Mesendoderm (in vitro differentiated cells): ENCODE data around the gene IGFL4.
A peak's percentile ranks its signal among the peaks of the same experiment; 100 is the strongest.

Experiments
- DNase-seq: peaks from one replicate; pipeline ENCODE4 v3.0.0; 2013
- H2AK5ac ChIP-seq: 2 replicates; pipeline ENCODE4 v1.6.1; 2013; ENCODE audit warnings: low read length, inconsistent platforms
- H2BK120ac ChIP-seq: 2 replicates; pipeline ENCODE4 v1.6.1; 2013; ENCODE audit warnings: low read depth, mild to moderate bottlenecking, low read length, moderate library complexity, mixed read lengths
- H2BK15ac ChIP-seq: replicated peaks from 2 replicates; pipeline ENCODE4 v1.6.1; 2013; ENCODE audit warnings: low read depth, mild to moderate bottlenecking, moderate library complexity
- H2BK5ac ChIP-seq: 2 replicates; pipeline ENCODE4 v1.6.1; 2013; ENCODE audit warnings: low read length, inconsistent platforms
- H3K18ac ChIP-seq: 2 replicates; pipeline ENCODE4 v1.6.1; 2013; ENCODE audit warnings: mild to moderate bottlenecking, low read length, mixed read lengths
- H3K23ac ChIP-seq: one replicate; pipeline ENCODE4 v1.6.1; 2013; ENCODE audit warnings: low read length
- H3K27ac ChIP-seq: 2 replicates; pipeline ENCODE4 v1.5.1; 2013; ENCODE audit warnings: low read depth, mild to moderate bottlenecking, inconsistent platforms, low read length, moderate library complexity
- H3K27me3 ChIP-seq: 2 replicates; pipeline ENCODE4 v1.6.1; 2013; ENCODE audit warnings: low read length, control low read depth, mild to moderate bottlenecking, inconsistent platforms; ENCODE audit not compliant: insufficient read depth, poor library complexity
- H3K36me3 ChIP-seq: 2 replicates; pipeline ENCODE4 v1.6.1; 2013; ENCODE audit warnings: low read length, inconsistent platforms; ENCODE audit not compliant: control insufficient read depth, insufficient read depth
- H3K4ac ChIP-seq: one replicate; pipeline ENCODE4 v1.6.1; 2013; ENCODE audit warnings: low read depth, mild to moderate bottlenecking, low read length, moderate library complexity
- H3K4me1 ChIP-seq: 2 replicates; pipeline ENCODE4 v1.6.1; 2013; ENCODE audit warnings: low read depth, low read length, inconsistent platforms; ENCODE audit not compliant: control insufficient read depth
- H3K4me2 ChIP-seq: 2 replicates; pipeline ENCODE4 v1.6.1; 2013; ENCODE audit warnings: low read length
- H3K4me3 ChIP-seq: 2 replicates; pipeline ENCODE4 v1.5.1; 2013; ENCODE audit warnings: mild to moderate bottlenecking, low read length
- H3K56ac ChIP-seq: one replicate; pipeline ENCODE4 v1.6.1; 2013; ENCODE audit warnings: low read length
- H3K79me1 ChIP-seq: 2 replicates; pipeline ENCODE4 v1.6.1; 2013; ENCODE audit warnings: low read length, inconsistent platforms
- H3K79me2 ChIP-seq: 2 replicates; pipeline ENCODE4 v1.6.1; 2013; ENCODE audit warnings: mild to moderate bottlenecking, low read length; ENCODE audit not compliant: control insufficient read depth, insufficient read depth
- H3K9ac ChIP-seq: 2 replicates; pipeline ENCODE4 v1.6.1; 2013; ENCODE audit warnings: low read length, inconsistent platforms
- H4K5ac ChIP-seq: one replicate; pipeline ENCODE4 v1.6.1; 2013; ENCODE audit warnings: low read length
- H4K8ac ChIP-seq: one replicate; pipeline ENCODE4 v1.6.1; 2013; ENCODE audit warnings: low read depth, mild to moderate bottlenecking, control low read depth, low read length, moderate library complexity
- WGBS: extraction: QIAGEN DNeasy Blood & Tissue Kit; methylation state at CpG from one replicate; pipeline ENCODE4 v1.1.7; 2013; ENCODE audit warnings: low lambda C conversion rate, missing lambda C conversion rate; ENCODE audit not compliant: insufficient coverage; ENCODE audit errors: extremely low coverage; 5-methylcytosine and 5-hydroxymethylcytosine counted together

IGFL4 gene

DNA sequence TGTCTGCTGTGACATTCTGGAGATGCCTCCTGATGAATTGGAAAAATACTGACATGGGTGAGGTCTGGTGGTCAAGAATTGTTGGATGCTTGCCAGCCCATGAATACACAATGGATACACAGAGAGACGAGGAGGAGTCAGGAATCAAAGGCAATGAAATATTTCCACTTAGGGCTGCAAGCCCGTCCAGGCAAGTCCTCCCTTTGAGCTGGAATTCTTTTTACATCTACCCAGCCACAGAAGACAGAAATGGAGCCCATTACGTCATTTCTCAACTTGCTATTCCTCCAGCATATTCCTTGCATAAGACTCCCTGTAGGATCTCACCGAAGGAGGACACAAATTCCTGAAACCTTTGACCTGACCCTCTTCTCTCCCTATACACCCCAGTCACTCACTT, 15.7 kb upstream of the IGFL4 start:
- Histone ChIP-seq H4K8ac (no peak overlapping the region), H2BK15ac (no peak overlapping the region), H3K4me1 (no peaks in the 10 kb centered on the region), H3K79me1 (no peaks in the 10 kb centered on the region), H2AK5ac (no peak overlapping the region), H3K18ac (no peak overlapping the region), H3K56ac (no peak overlapping the region), H3K79me2 (no peaks in the 10 kb centered on the region), H4K5ac (no peak overlapping the region), H3K4me2 (no peak overlapping the region), H3K36me3 (no peaks in the 10 kb centered on the region), H2BK120ac (no peak overlapping the region), H3K27me3 (peaks cover 4% of the 10 kb centered on the region), H2BK5ac (no peak overlapping the region), H3K27ac (no peak overlapping the region), H3K9ac (no peak overlapping the region), H3K23ac (no peak overlapping the region), H3K4ac (no peak overlapping the region), H3K4me3 (no peak overlapping the region)
- no CpG with 5 or more reads among the region's 4 CpGs for WGBS
- DNase-seq = no peak

GRCh38 chr19:46052896-46053295, 12.1 kb upstream of the IGFL4 start:
- H2BK120ac ChIP-seq = no peak overlapping the region
- no peaks in the 10 kb centered on the region for H3K4me1 ChIP-seq
- no peak overlapping the region for H3K56ac ChIP-seq
- H3K23ac ChIP-seq = no peak overlapping the region
- no peak overlapping the region for H3K18ac ChIP-seq
- H3K4ac ChIP-seq = no peak overlapping the region
- no peaks in the 10 kb centered on the region for H3K79me2 ChIP-seq
- no peak overlapping the region for H2BK5ac ChIP-seq
- no peak overlapping the region for H3K4me2 ChIP-seq
- H2AK5ac ChIP-seq = no peak overlapping the region
- H3K27me3 ChIP-seq = peaks cover 4% of the 10 kb centered on the region
- no peak overlapping the region for H3K27ac ChIP-seq
- WGBS = no CpG with 5 or more reads among the region's 4 CpGs
- no peaks in the 10 kb centered on the region for H3K79me1 ChIP-seq
- H3K36me3 ChIP-seq = no peaks in the 10 kb centered on the region
- no peak overlapping the region for H3K4me3 ChIP-seq
- H4K8ac ChIP-seq = no peak overlapping the region
- DNase-seq = no peak
- H3K9ac ChIP-seq = no peak overlapping the region
- H4K5ac ChIP-seq = no peak overlapping the region
- no peak overlapping the region for H2BK15ac ChIP-seq

DNA sequence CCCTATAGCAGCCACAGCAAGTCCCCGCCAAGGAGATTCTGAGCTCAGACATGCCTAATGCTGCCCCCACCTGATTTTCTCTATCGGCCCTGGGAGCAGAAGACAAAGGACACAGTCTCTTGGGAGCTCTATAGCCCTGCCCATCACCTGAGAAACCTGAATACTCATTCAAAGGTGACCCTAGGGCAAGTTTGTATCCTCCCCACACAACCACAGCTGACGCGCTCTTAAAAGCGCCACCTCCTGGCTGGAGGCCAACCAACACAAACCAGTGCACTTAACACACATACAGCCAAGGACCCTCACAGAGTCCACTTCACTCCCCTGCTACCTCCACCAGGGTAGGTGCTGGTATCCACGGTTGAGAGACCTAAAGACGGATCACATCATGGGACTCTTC, 8.8 kb upstream of the IGFL4 start:
- peak; percentile 89 for DNase-seq
- no peak overlapping the region for H2AK5ac ChIP-seq

DNA sequence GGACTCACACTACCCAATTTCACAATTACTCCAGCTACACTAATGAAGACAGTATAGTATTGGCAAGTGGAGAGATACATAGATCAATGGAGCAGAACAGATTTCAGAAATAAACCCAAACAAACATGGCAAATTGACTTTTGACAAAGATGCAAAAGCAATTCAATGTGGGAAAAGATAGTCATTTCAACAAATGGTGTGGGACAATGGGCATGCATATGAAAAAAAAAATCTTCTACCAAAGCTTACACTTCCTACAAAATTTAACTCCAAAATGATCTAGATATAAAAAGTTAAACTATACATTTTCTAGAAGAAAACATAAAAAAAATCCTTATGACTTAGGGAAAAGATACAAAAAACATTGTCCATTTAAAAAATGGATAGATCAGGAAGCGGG, 2.7 kb upstream of the IGFL4 start:
- no peak overlapping the region for H2BK5ac ChIP-seq
- H3K27me3 ChIP-seq = no peaks in the 10 kb centered on the region
- H3K23ac ChIP-seq = no peak overlapping the region
- DNase-seq = no peak
- H2BK120ac ChIP-seq = no peak overlapping the region
- H4K8ac ChIP-seq = no peak overlapping the region
- H3K9ac ChIP-seq = no peak overlapping the region
- H3K18ac ChIP-seq = no peak overlapping the region
- H3K79me1 ChIP-seq = no peaks in the 10 kb centered on the region
- no peak overlapping the region for H2AK5ac ChIP-seq
- H4K5ac ChIP-seq = no peak overlapping the region
- H3K79me2 ChIP-seq = no peaks in the 10 kb centered on the region
- H3K4me1 ChIP-seq = no peaks in the 10 kb centered on the region
- no peak overlapping the region for H3K56ac ChIP-seq
- no peak overlapping the region for H2BK15ac ChIP-seq
- H3K4ac ChIP-seq = no peak overlapping the region
- H3K4me2 ChIP-seq = no peak overlapping the region
- no peaks in the 10 kb centered on the region for H3K36me3 ChIP-seq
- H3K27ac ChIP-seq = no peak overlapping the region
- H3K4me3 ChIP-seq = no peak overlapping the region
- WGBS = no CpG with 5 or more reads among the region's 1 CpG

More for the DNA sequence above, 8.8 kb upstream of the IGFL4 start:
- H3K23ac ChIP-seq = no peak overlapping the region
- H4K8ac ChIP-seq = no peak overlapping the region
- H3K18ac ChIP-seq = no peak overlapping the region
- H3K79me1 ChIP-seq = no peaks in the 10 kb centered on the region
- no peak overlapping the region for H2BK15ac ChIP-seq
- H3K4ac ChIP-seq = no peak overlapping the region
- no CpG with 5 or more reads among the region's 7 CpGs for WGBS
- H3K9ac ChIP-seq = no peak overlapping the region
- no peak overlapping the region for H3K27ac ChIP-seq
- H3K4me1 ChIP-seq = no peaks in the 10 kb centered on the region
- no peak overlapping the region for H2BK120ac ChIP-seq
- H3K79me2 ChIP-seq = no peaks in the 10 kb centered on the region
- H3K4me3 ChIP-seq = no peak overlapping the region
- no peak overlapping the region for H3K4me2 ChIP-seq
- no peaks in the 10 kb centered on the region for H3K36me3 ChIP-seq
- no peak overlapping the region for H4K5ac ChIP-seq
- no peak overlapping the region for H3K56ac ChIP-seq
- no peak overlapping the region for H2BK5ac ChIP-seq
- no peaks in the 10 kb centered on the region for H3K27me3 ChIP-seq

DNA sequence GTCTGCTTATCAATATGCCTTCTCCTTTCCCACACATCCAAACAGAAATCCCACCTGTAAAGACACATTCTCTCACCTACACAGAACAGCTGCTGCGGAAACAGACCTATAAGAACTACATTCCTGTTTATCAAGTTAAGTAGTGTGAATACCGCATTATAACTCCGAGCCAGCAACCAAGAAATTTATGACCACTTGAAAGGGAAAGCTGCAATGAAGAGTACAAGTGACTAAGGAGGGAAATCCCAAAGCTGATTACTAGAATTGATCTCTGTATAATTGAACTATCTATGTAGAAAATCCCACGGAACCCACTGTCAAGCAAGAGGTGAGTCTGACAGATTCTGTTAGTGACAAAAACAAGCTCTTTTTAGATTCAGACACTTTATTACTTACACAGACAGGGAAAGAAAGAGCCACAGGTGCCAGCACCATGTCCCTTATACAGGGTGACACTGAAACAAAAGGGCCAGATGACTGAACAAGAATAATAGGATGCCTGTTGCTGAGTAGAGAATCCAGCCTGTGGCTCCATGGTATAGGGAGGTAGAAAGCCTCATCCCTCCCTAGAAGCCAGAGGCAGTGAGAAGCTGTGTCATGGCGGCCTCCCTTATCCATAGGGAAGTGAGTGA, 1.6 kb upstream of the IGFL4 start:
- no peaks in the 10 kb centered on the region for H3K79me1 ChIP-seq
- no peak overlapping the region for H2AK5ac ChIP-seq
- no peak for DNase-seq
- no peak overlapping the region for H2BK15ac ChIP-seq
- no peaks in the 10 kb centered on the region for H3K79me2 ChIP-seq
- H4K5ac ChIP-seq = no peak overlapping the region
- H3K27me3 ChIP-seq = no peaks in the 10 kb centered on the region
- H3K56ac ChIP-seq = no peak overlapping the region
- H3K23ac ChIP-seq = no peak overlapping the region
- no peak overlapping the region for H4K8ac ChIP-seq
- no CpG with 5 or more reads among the region's 5 CpGs for WGBS
- no peak overlapping the region for H3K4ac ChIP-seq
- H3K18ac ChIP-seq = no peak overlapping the region
- no peak overlapping the region for H2BK5ac ChIP-seq
- H3K9ac ChIP-seq = no peak overlapping the region
- no peak overlapping the region for H3K4me2 ChIP-seq
- H3K36me3 ChIP-seq = no peaks in the 10 kb centered on the region
- no peak overlapping the region for H3K27ac ChIP-seq
- H3K4me3 ChIP-seq = no peak overlapping the region
- no peak overlapping the region for H2BK120ac ChIP-seq
- H3K4me1 ChIP-seq = no peaks in the 10 kb centered on the region

DNA sequence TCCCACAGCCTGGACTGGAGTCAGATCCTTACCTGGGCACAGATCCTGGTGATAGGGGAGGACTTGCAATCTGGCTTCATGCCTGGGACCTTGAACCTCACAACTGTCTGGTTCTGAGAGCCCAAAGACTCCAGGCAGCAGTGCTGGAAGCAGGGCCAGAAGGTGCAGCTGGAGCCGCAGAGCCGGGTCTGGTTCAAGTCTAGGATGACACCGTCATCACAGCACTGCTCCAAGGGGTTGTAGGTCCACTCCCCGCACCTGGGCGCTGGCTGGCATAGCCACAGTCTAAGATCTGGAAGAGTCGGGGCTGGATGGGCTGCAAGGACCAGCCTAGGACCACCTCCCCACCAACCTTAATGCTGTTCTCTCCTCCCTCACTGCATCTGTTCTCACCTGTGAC, 677 bp downstream of the IGFL4 start:
- no peak overlapping the region for H2BK120ac ChIP-seq
- no peaks in the 10 kb centered on the region for H3K79me2 ChIP-seq
- no peak overlapping the region for H2BK5ac ChIP-seq
- H3K36me3 ChIP-seq = no peaks in the 10 kb centered on the region
- DNase-seq = no peak
- H3K23ac ChIP-seq = no peak overlapping the region
- H3K4me3 ChIP-seq = no peak overlapping the region
- no peaks in the 10 kb centered on the region for H3K4me1 ChIP-seq
- no peak overlapping the region for H2BK15ac ChIP-seq
- WGBS = no CpG with 5 or more reads among the region's 6 CpGs
- H3K27ac ChIP-seq = no peak overlapping the region
- H3K56ac ChIP-seq = no peak overlapping the region
- H4K5ac ChIP-seq = no peak overlapping the region
- no peak overlapping the region for H2AK5ac ChIP-seq
- no peaks in the 10 kb centered on the region for H3K79me1 ChIP-seq
- no peak overlapping the region for H3K9ac ChIP-seq
- H4K8ac ChIP-seq = no peak overlapping the region
- no peak overlapping the region for H3K4ac ChIP-seq
- no peak overlapping the region for H3K18ac ChIP-seq
- H3K4me2 ChIP-seq = no peak overlapping the region
- no peaks in the 10 kb centered on the region for H3K27me3 ChIP-seq
